ENCODE measurements around the gene TMEM100. TPM values are rescaled to one million over a fixed set of nuclear protein-coding genes. Genes with fewer than 3 reads are reported as not detected.

TMEM100 gene
- polyA plus RNA-seq, 1 of the 3 experiments (the other 2 are of a cell fraction) = 1.7 TPM

- TF ChIP-seq IRF3 (IDR thresholded peaks at IDR 0.05; ENCODE audit: low read depth, low read length) (no peak), PBX3 (IDR thresholded peaks at IDR 0.05) (no peak), JUND (IDR thresholded peaks at IDR 0.05) (no peak), RAD21 (IDR thresholded peaks at IDR 0.05; ENCODE audit: low read length) (no peak), EP300 (IDR thresholded peaks at IDR 0.05; ENCODE audit: borderline replicate concordance in 1 of 2, low read depth in 1 of 2, low read length in 1 of 2) (no peak)
Measured at GRCh38 chr17:55730380-55730779, 7.7 kb upstream of the TMEM100 start (continued).

- H4K20me1 ChIP-seq (ENCODE audit: insufficient read depth) = no peaks in the 10 kb centered on the region
- DNase-seq = no peak
- ChIA-PET POLR2A (no interaction called here), CTCF (interaction anchor here (1.3 to 12.7 kb wide), 4 partner anchors 11 to 203 kb away, joined by 4 to 246 read pairs (median 6); no protein-coding TSS in a partner anchor)
- no peaks in the 10 kb centered on the region for H3K27me3 ChIP-seq (ENCODE audit: insufficient read depth)
- H3K9ac ChIP-seq = no peak overlapping the region
- H3K79me2 ChIP-seq (ENCODE audit: insufficient read depth) = no peaks in the 10 kb centered on the region
- H3K9me3 ChIP-seq = no peaks in the 10 kb centered on the region
- H3K27ac ChIP-seq (ENCODE audit: low read depth in 2 of 2, low read length in 1 of 2) = no peak overlapping the region
- H3K9me2 ChIP-seq = no peaks in the 10 kb centered on the region
- no peak overlapping the region for H2AFZ ChIP-seq (ENCODE audit: low read depth)
- peaks cover 45 to 67% of the 10 kb centered on the region in 2 experiments for H3K4me1 ChIP-seq (ENCODE audit: control insufficient read depth in 1 of 2, insufficient read depth in 2 of 2, low read depth in 1 of 2, low read length in 1 of 2)
- no peak overlapping the region for H3K4me2 ChIP-seq
- H3K36me3 ChIP-seq (replicated peaks in 1 of 2; ENCODE audit: control insufficient read depth in 1 of 2, insufficient read depth in 2 of 2, low read length in 1 of 2) = no peaks in the 10 kb centered on the region
- TF ChIP-seq NFIC (IDR thresholded peaks at IDR 0.05; ENCODE audit: borderline replicate concordance) (no peak), RAD21 (IDR thresholded peaks at IDR 0.05; ENCODE audit: low read length) (no peak), JUND (IDR thresholded peaks at IDR 0.05) (no peak), TCF12 (IDR thresholded peaks at IDR 0.05) (no peak), MAX (IDR thresholded peaks at IDR 0.05; ENCODE audit: low read depth) (no peak), SIN3A (IDR thresholded peaks at IDR 0.05; ENCODE audit: borderline replicate concordance, low read depth, low read length) (no peak), PBX3 (IDR thresholded peaks at IDR 0.05) (no peak), GABPA (IDR thresholded peaks at IDR 0.05; ENCODE audit: low read depth) (no peak), MXI1 (IDR thresholded peaks at IDR 0.05; ENCODE audit: low read depth, low read length) (no peak), RCOR1 (IDR thresholded peaks at IDR 0.05; ENCODE audit: low read length) (no peak), POLR2AphosphoS5 (IDR thresholded peaks at IDR 0.05; ENCODE audit: low read depth, low read length) (no peak), CTCF (IDR thresholded peaks at IDR 0.05) (no peak), USF2 (IDR thresholded peaks at IDR 0.05; ENCODE audit: borderline replicate concordance, low read depth, low read length) (no peak), TEAD4 (IDR thresholded peaks at IDR 0.05; ENCODE audit: borderline replicate concordance, insufficient read depth) (no peak), FOXJ3 (CRISPR knock-in tag; IDR thresholded peaks at IDR 0.05) (no peak)
- H3K4me3 ChIP-seq (ENCODE audit: low read depth in 2 of 2, low read length in 1 of 2) = no peak overlapping the region
- H3F3A ChIP-seq (replicated peaks; ENCODE audit: insufficient read depth) = peaks cover 7% of the 10 kb centered on the region
- WGBS (ENCODE audit: low lambda C conversion rate) = 79% methylated on average over 1 of the region's 1 CpG
Measured at GRCh38 chr17:55729484-55729883, 6.8 kb upstream of the TMEM100 start.

Data from SK-N-SH (cell line).